NCI-H69 (cell line): Measurements from ENCODE around the gene ZNF57.
"Not testable (repeated sequence)": the region's sequence is repeated elsewhere in the genome, so short reads cannot be mapped to it uniquely, and the experiment has no call there.

Experiments used
- DNase-seq: peaks from one replicate; lab custom pipeline; 2025; lab: John Stamatoyannopoulos, UW

Gene ZNF57

GRCh38 chr19:2900296-2901252 lies at the start of gene ZNF57:
TSS of gene ZNF57 (plus strand) at chr19:2900928. CDS start at chr19:2901046, 118 bp downstream.
- peak; percentile 100 for DNase-seq

GRCh38 chr19:2852598-2852997 lies 48.1 kb upstream of the ZNF57 start:
- DNase-seq = no peak

GRCh38 chr19:2853015-2853606 lies 47.6 kb upstream of the ZNF57 start:
- no peak for DNase-seq

DNA sequence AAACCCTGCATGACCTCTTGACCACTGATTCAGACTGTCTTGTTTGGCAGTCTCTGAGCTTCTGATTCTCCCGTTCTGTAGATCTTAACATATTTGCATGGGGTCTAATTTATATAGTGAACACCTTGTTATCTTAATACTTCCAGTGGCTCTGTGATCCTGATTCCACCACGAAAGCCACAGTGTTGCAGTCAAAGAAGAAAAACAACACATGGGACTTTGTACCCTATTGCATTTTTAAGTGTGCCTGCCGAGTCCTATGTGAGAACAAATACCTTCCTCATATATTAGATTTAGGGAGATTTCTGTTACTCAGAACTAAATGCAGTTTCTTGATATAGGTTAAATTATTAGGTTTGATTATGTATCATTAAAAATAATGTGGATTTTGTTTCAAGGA lies 45.9 kb upstream of the ZNF57 start:
- DNase-seq = no peak

DNA sequence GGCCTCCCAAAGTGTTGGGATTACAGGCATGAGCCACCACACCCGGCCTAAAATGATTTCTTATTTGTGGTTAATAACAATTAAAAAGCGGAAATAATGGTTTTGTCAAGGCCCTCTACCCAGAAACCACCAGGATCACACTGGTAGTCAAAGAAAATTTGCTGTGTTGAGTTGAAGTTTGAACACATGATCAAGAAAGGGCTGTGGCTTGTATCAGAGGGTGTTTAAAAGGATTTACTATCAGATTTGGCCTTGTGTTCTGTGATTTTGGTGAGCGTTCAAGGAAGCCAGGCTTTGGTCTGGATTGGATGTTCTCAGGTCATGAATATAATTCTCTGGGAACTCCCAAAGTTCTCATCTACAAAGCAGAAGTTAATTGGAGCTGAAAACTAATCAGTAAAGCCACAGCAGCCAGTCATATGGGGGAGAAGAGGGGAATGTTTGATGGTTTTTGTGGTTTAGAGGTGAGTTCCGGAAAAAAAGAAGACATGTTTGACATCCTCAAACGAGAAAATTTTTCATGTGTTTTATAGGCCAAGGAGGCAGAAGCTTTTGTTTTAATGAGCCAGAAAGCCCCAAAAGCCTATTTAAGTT lies 44.2 kb upstream of the ZNF57 start:
- no peak for DNase-seq

- DNase-seq = no peak
These were observed 41.9 kb upstream of the ZNF57 start for GRCh38 chr19:2858864-2859263.

DNA sequence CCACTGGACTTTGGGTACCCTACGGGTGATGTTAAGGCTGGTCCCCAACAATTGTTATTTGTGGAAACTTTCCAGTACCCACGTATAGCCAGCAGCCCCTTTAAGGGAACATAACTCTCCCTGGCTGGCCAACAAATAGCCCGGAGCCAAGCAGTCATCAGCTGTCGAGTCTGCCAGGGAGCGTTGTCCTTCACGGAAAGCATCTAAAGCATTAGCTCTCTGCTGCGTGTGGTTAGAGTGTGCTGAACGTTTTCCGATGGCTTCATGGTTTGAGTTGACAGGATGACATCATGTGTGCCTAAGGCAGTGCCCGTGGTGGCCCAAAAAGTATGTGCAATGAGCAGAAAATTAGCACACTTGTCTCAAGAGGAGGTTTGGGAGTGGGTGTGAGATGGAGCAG lies 36.9 kb upstream of the ZNF57 start:
- no peak for DNase-seq

- peak; percentile 78 for DNase-seq
These were observed 35.2 kb upstream of the ZNF57 start for GRCh38 chr19:2865334-2866100.

DNA sequence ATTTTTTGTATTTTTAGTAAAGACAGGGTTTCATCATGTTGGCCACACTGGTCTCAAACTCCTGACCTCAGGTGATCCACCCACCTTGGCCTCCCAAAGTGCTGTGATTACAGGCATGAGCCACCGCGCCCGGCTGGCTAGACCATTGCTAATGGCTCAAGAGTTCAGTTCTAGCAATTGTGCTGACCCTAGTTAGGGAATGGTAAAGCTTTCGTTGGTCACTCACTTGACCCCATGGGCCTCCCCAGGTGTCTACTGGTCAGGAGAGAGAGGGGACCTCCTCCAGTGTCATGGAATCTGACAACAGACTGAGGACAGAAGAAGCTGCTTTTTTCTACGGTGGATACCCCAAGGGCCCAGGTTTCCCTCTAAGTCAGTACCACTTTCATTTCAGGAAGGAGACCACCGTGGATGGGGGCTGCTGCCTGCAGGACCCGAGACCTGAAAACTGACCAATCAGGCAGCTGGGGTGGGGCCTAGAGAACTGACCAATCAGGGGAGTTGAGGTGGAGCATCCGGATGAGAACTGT lies 34.2 kb upstream of the ZNF57 start:
- DNase-seq = no peak

DNA sequence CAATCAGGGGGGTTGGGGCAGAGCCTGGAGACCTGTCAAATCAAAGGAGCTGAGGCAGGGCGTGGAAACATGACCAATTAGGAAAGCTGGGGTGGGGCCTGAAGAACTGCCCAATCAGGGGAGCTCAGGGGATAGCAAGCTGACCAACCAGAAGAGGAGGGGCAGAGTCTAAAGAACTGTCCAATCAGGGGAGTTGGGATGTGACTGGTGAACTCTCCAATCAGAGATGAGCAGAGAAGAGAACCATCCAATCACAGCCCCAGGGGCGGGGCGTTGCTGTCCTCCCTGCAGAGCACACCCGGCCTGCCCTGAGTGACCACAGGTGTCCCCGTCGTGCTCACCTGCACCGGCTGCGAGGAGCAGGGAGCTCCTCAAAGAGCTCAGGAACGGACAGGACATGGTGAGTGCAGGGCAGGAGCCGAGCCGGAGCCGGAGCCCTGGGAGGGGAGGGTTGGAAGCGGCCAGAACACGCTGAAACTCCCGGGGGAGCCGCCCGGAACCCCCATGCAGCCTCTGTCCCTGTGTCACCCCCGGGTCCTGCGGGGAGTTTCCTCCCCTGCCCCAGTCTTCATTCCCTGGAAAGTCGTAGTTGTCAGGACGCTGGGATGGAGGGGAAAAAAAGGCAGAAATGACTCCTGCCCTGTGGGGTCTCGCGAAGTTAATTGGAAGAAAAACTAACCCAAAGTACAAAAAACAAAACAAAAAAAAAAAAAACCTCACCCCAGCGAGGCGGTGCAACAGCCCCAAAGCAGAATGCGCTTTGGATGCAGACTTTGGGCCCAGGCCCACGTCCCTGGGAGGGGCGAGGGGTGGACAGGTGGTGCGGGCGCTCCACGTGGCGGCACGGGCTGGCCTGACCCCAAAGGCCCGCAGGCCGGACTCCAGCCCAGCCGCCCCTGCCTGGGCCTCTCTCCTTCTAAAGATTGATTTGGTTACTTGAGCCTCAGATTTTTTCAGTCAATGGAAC lies 33.4 kb upstream of the ZNF57 start, which contains the start of gene ZNF556:
Gene ZNF556, plus strand, starts transcription at position 311 of the 967 bp plus-strand sequence. Its CDS starts 87 bp downstream, at position 398.
- peak; percentile 93 for DNase-seq

DNA sequence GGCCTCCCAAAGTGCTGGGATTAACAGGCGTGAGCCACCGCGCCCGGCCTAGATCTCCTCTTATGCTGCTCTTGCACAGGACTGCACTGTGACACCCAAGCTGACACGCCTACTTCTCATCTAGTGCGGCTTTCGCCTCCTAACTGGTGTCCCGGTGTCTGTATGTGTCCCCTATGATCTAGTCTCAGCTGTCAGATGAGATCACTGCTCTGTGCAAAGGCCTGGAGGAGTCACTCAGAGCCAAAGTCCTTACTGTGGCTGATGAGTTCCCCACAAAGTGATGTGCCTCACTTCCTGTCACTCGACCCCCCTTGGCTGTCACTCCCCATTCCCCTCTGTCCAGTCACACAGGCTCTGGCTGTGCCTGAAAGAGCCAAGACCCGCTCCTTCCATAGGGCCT lies 31.1 kb upstream of the ZNF57 start:
- no peak for DNase-seq

DNA sequence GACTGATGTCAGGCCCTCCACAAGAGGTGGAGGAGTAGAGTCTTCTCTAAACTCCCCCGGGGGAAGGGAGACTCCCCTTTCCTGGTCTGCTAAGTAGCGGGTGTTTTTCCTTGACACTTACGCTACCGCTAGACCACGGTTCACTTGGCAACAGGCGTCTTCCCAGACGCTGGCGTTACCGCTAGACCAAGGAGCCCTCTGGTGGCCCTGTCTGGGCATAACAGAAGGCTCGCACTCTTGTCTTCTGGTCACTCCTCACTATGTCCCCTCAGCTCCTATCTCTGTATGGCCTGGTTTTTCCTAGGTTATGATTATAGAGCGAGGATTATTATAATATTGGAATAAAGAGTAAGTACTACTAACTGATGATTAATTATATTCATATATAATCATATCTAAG lies 28.6 kb upstream of the ZNF57 start:
- DNase-seq = not testable (repeated sequence)

- DNase-seq = no peak
These were observed 23.1 kb upstream of the ZNF57 start for GRCh38 chr19:2877398-2878331.

- DNase-seq = no peak
These were observed 16.9 kb upstream of the ZNF57 start for GRCh38 chr19:2883686-2884439.

DNA sequence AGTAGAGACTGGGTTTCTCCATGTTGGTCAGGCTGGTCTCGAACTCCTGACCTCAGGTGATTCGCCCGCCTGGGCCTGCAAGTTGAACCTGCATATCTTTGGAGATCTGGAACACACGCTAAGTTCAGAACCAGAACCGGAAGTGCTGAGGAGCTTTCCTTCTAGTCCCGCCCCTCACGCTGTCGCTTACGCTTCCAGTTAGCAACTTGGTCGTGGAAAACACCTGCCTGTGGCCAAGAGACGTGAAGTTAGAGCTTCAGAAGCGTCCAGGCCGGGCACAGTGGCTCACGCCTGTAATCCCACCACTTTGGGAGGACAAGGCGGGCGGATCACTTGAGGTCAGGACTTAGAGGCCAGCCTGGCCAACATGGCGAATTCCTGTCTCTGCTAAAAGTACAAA lies 15.0 kb upstream of the ZNF57 start:
- DNase-seq = no peak

DNA sequence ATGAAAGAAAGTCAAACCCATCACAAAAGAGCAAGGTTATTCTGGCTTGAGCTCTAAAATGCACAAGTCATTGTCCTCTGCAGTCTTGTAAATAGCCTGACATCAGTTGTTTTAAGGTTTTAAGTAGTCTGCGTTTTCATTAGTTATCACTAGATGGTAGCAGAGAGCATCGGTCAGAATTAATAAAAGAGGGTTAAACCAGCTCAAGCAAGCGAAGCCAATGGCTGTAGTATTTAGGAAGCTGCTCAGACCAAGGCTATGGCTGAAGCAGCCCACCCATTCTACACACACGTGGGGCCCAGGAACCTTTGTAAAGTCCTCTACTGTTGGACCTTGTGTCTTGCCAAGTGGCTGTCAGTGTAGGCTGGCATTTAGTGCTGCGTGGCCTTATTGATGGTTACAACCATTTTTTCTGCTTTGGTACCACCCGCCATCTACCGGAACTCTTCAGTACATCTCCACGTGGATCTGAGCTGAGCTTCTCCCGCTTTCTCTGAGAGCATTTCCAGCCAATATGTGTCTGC lies 13.3 kb upstream of the ZNF57 start:
- peak; percentile 82 for DNase-seq

GRCh38 chr19:2888731-2889224 lies 11.9 kb upstream of the ZNF57 start:
- DNase-seq = peak; percentile 82

- not testable (repeated sequence) for DNase-seq
These were observed 10.2 kb upstream of the ZNF57 start for GRCh38 chr19:2890531-2890930.
